ENCODE results near the gene LAMB3. TPM values are rescaled to one million over a fixed set of nuclear protein-coding genes. Genes with fewer than 3 reads are reported as not detected.

Gene LAMB3
- polyA plus RNA-seq, 1 of the 3 experiments (the other 2 are of a cell fraction), result 18.0 TPM

- TF ChIP-seq PBX3 (IDR thresholded peaks at IDR 0.05), result no peak
- TF ChIP-seq TEAD4 (IDR thresholded peaks at IDR 0.05; ENCODE audit: borderline replicate concordance, insufficient read depth), result no peak
- TF ChIP-seq EP300 (IDR thresholded peaks at IDR 0.05; ENCODE audit: borderline replicate concordance in 1 of 2, low read depth in 1 of 2, low read length in 1 of 2), result no peak
- no peak for TF ChIP-seq FOSL2 (IDR thresholded peaks at IDR 0.05; ENCODE audit: borderline replicate concordance, low read depth)
- no peak for TF ChIP-seq MEF2A (IDR thresholded peaks at IDR 0.05; ENCODE audit: borderline replicate concordance, low read depth)
- TF ChIP-seq ELF1 (IDR thresholded peaks at IDR 0.05), result no peak
- TF ChIP-seq SIN3A (IDR thresholded peaks at IDR 0.05; ENCODE audit: borderline replicate concordance, low read depth, low read length), result no peak
- no peak for TF ChIP-seq TAF1 (IDR thresholded peaks at IDR 0.05; ENCODE audit: borderline replicate concordance, low read depth, low read length)
- TF ChIP-seq CHD2 (IDR thresholded peaks at IDR 0.05; ENCODE audit: low read length, partially characterized antibody), result no peak
- no peak for TF ChIP-seq REST (IDR thresholded peaks at IDR 0.05; ENCODE audit: low read depth, low read length)
- TF ChIP-seq GABPA (IDR thresholded peaks at IDR 0.05; ENCODE audit: low read depth), result no peak
- no peak for TF ChIP-seq CTCF (IDR thresholded peaks at IDR 0.05)
- no peak for TF ChIP-seq TCF12 (IDR thresholded peaks at IDR 0.05)
- TF ChIP-seq ZBTB33 (IDR thresholded peaks at IDR 0.05; ENCODE audit: borderline replicate concordance, low read depth), result no peak
- TF ChIP-seq MXI1 (IDR thresholded peaks at IDR 0.05; ENCODE audit: low read depth, low read length), result no peak
- TF ChIP-seq MAX (IDR thresholded peaks at IDR 0.05; ENCODE audit: low read depth), result no peak
- Histone ChIP-seq H3K4me1 (ENCODE audit: control insufficient read depth in 1 of 2, insufficient read depth in 2 of 2, low read depth in 1 of 2, low read length in 1 of 2) (peaks cover 13 to 18% of the 10 kb centered on the region in 2 experiments; a peak in 3 of 4 replicates), H3K27ac (ENCODE audit: low read depth in 2 of 2, low read length in 1 of 2) (no peak overlapping the region), H3K9me2 (no peaks in the 10 kb centered on the region), H4K20me1 (ENCODE audit: insufficient read depth) (no peaks in the 10 kb centered on the region), H3K9ac (no peak overlapping the region), H3K36me3 (replicated peaks in 1 of 2; ENCODE audit: control insufficient read depth in 1 of 2, insufficient read depth in 2 of 2, low read length in 1 of 2) (no peaks in the 10 kb centered on the region), H3F3A (replicated peaks; ENCODE audit: insufficient read depth) (no peaks in the 10 kb centered on the region), H3K79me2 (ENCODE audit: insufficient read depth) (no peaks in the 10 kb centered on the region), H3K27me3 (ENCODE audit: insufficient read depth) (no peaks in the 10 kb centered on the region), H3K9me3 (no peaks in the 10 kb centered on the region), H3K4me2 (no peak overlapping the region), H2AFZ (ENCODE audit: low read depth) (no peak overlapping the region), H3K4me3 (ENCODE audit: low read depth in 2 of 2, low read length in 1 of 2) (no peak overlapping the region)
- DNase-seq, result no peak
- CTCF ChIA-PET, result interaction anchor here (1.0 to 7.2 kb wide), 14 partner anchors 8 to 61 kb away, joined by 8 to 89 read pairs (median 15); partner anchors contain the start of gene CAMK1G
- no CpG with 5 or more reads among the region's 19 CpGs for WGBS (ENCODE audit: low lambda C conversion rate)
- POLR2A ChIA-PET, result no interaction called here
Observed at GRCh38 chr1:209626346-209627026, 25.7 kb downstream of the LAMB3 start.
